HG02970 (cell line): ENCODE measurements around the gene GSK3A.

Experiments used
- ATAC-seq: cut with Tn5 transposase; IDR thresholded peaks from one replicate; pipeline ENCODE4 v1.9.1; 2021; ENCODE audit warnings: mild to moderate bottlenecking, moderate library complexity, moderate number of reproducible peaks; ENCODE audit not compliant: unreplicated experiment, low FRiP score

The GSK3A gene

GRCh38 chr19:42250666-42251531 lies 8.5 kb upstream of the GSK3A start:
- ATAC-seq = no peak

DNA sequence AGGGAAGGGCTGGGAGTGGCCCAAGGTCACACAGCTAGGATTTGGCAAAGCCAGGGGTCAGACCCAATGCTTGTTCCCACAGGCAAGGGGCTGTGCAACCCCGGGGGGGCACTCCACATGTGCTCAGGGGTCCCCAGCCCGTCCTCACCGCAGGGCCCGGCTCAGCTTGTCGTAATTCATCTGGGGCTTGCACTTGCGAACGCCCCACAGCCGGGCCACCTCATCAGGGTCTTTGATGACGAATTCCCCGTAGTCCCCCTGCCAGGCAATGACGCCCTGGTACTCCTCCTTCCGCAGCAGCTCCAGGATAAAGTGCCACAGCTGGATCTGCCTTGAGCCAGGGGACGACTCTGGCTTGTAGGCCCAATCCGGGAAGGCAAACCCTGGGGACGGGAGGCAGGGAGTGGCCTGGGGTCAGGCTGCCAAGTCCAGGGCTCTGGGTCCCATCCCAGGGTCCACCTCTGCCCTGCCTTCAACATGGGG lies 7.8 kb upstream of the GSK3A start:
- no peak for ATAC-seq

DNA sequence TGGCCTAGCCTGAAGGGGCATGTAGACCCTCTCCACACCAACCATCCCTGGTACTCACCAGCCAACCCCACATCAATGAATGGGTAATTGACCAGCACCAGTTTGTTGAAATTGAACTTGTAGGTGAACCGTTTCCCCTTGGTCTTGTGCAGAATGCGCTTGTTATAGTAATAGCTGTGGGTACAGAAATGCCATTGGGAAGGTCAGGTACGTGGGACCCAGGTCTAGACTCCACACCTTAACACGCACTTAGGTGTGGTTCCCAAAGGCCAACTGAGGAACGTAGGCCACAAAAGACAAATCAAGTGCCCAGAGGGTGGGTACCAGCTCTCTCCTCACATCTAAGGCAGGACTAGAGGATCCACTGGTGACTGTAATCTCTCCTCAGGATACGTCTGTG lies 7.4 kb upstream of the GSK3A start:
- ATAC-seq = no peak

DNA sequence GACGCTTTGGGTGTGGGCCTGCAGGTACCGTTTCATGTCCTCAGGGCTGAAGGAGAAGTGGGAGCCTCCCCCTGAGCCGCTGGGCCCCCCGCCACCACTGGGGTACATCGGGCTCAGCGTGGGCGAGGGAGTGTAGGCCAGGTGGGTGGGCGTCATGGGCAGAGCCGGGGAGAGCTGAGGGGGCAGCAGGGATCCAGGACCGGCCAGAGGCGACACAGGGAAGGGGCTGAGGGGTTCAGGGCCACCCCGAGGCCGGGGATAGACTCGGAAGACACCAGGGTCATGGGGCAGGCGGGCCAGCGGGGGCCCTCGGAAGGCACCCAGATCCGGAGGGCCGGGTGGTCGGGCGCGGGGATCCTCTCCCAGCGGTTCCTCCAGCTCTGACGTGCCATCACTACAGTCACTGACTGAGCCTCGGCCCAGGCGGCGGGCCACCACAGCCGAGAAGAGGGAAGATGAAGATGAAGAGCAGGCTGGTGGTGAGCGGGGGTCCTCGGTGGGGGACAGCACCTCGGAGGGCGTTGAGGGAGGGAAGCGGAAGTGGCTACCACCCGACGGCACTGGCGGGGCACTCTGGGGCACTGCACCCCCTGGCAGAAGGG lies 6.8 kb upstream of the GSK3A start:
- no peak for ATAC-seq

DNA sequence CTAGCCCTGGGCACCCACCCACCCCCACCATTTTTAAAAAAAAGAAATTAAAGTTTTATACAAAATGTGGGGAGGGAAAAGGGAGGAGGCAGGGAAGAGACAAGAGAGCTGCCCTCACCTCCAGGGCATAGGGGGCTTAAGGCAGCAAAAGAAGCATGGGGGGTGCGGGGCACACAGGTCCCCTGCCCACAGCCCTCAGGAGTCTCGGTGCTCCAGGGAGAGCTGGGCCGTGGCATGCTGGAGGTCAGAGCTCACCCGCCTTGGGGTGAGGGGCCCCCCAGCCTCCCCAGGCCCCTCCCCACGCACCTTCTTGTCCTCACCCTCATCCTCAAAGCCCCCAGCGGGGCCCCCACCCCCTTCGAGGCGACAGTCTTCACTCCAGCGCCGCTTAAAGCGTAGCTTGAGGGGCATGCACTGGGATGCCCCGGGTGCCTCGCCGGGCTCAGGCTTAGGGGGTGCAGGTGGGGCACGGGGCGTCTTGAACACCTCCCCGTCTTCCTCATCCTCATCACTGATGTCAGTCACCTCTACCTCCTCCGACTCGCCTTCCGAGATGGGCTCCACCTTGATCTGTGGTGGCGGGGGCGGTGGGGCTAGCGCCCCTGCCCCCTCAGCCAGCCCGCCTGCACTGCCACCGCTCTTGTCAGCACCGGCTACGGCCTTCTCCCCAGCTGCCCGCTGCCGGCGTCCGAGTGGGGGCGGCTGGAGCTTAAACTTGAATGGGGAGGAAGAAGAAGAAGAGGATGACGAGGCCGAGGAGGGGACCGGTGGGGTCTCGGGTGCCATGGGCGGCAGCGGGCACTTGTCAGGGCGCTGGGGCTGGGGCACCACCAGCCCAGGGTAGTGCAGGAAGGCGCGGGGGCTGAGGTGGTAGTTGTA lies 6.1 kb upstream of the GSK3A start:
- no peak for ATAC-seq

DNA sequence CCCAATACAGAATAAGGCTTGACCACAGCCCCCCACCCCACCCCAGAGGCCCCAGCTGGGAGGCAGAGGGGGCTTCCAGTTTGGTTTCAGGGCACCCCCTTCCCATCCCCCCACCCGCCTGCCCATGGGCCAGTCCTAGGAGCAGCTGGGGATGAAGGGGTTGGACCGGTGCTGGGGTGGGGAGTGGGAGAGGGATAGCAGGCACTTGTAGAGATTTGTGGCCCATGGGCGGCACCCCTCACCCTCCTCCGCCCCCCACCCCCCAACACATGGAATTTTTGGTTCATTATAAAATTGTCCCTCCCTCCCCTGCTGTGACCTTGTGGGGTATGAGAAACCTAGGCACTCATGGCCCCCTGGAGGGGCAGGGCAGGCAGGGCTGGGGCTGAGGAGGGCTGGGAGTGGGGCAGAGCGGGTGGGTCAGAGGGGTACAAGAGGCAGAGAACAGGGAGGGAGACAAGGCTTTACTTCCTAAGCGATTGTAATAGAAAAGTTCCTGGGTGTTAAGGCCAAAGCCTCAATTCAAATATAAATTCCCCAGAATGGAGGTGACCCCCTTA lies 5.3 kb upstream of the GSK3A start:
- no peak for ATAC-seq

DNA sequence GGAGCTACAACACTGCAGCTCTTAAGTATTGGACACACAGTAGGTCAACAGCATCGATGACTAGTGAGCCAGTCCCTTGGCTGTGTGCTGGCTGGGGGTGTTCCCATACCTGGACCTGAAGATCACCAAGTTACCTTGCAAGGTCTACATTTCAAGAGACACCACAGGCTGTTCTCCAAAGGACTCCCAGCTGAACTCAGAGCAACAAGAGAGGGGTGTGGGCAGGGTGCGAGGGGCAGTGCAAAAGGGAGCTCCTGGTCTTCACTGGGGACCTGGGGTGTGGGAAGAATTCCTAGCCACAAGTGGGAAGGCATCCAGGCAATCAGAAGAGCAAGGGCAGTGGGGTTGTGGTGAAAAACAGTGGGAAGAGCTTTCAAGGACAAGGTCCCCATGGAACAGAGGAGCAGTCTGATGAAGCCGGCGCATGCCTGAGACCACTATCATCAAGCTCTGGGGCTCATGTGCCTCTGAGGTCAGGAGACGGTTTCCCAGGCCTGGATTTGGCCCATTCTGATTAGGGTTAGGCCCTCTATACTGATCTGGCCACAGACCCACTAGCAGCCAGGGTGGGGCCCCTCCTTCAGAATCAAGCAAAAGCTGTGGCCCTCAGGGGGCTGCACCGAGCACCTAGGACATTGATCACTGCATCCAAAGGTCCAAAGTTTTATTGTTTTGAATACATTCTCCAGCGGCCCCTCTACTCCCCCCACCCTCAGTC lies 4.7 kb upstream of the GSK3A start:
- ATAC-seq = no peak

GRCh38 chr19:42246143-42246921 lies 3.9 kb upstream of the GSK3A start:
- ATAC-seq = no peak

GRCh38 chr19:42245231-42245630 lies 2.8 kb upstream of the GSK3A start:
- ATAC-seq = no peak

GRCh38 chr19:42244347-42245220 lies 2.2 kb upstream of the GSK3A start:
- peak; percentile 37 for ATAC-seq

GRCh38 chr19:42242069-42242511 lies 312 bp downstream of the GSK3A start:
- ATAC-seq = no peak

- no peak for ATAC-seq
Measured at GRCh38 chr19:42241279-42241678, 1.1 kb downstream of the GSK3A start.

- no peak for ATAC-seq
Measured at GRCh38 chr19:42239544-42240220, 2.7 kb downstream of the GSK3A start.

- no peak for ATAC-seq
Measured at GRCh38 chr19:42235181-42235580, 7.2 kb downstream of the GSK3A start.

- no peak for ATAC-seq
Measured at GRCh38 chr19:42234364-42234763, 8.0 kb downstream of the GSK3A start.

DNA sequence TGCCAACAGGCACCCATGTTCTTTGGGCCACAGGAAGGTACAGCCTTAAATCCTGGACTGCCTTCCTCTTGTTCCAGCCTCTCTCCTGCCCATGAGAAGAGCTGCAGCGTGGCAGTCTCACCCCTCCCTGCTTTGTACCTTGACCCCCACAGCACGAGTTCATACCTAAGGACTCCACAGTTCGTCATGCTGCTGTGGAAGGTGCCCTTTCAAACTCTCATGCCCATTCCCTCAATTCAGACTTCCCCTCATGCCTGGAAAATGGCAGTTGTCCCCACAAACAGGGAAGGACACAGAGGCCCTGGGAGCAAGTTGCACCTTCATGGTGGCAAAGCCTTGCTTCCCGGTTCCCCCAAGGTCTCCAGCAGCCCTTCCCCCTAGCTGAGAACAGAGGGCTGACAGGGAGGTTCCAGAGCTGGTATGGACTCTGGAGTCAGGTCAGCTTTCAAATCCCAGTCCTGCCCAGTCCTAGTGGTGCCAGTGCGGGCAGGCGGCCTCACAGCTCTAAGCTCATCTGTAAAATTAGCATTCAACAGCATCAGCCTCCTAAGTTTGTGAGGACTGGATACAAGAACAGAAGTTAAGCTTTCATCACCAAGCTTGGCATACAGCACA lies 8.6 kb downstream of the GSK3A start:
- no peak for ATAC-seq

DNA sequence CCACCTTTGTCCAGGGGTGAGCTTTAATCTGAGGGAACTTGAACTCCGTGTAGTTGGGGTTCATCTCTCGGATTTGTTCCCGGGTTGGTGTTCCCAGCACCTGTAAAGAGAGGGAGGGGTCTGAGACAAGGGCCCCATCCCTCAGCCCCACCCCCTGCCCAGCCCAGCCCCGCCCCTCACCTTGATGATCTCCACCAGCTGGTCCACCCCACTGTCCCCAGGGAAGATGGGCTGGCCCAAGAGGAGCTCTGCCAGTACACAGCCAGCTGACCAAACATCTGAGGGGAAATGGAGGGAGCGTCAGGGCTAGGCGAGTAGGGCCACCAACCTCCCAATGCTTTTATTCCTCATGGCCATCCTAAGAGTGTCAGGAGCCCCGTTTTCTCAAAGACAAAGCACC lies 9.3 kb downstream of the GSK3A start:
- ATAC-seq = no peak
